NCI-H2029 treated with DMSO at 0.1 percent for 48 hours (cell line): Measurements from ENCODE around the gene ZNF189.

Experiments
- DNase-seq: peaks from one replicate; lab custom pipeline; 2025; lab: John Stamatoyannopoulos, UW

The ZNF189 gene

DNA sequence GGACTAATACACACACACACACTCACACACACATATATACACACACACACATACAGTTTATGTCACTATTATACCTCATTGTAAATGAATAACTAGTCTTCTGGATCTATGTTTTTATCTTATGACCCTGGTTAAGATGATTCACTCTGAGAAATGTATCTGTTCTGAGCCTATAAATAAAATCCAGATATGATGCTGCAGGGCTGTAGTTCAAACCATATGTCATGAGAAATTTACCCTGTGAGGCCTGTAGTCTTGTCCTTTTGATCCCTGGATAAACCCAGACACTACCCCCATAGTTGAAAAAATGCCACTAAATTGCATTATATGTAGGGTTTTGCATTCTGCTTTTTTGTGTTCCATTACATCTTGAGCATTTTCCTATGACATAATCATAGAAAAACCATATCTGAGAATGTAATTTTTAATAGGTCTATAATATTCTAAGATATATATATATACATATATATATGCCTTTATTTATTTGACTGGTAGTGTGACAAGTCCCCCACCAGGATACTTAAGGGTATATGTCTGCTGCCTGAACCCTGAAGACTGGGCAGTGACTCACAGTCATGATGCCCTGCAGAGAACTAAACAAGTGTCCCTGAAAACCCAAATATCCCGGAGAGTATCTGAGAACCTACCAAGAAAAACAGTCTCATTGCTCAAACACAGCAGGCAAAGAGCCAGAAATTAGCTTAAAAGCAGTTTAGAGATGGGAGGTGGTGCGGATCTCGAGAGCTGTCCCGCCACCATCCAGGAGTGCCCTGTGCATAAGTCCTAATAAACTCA is 55.3 kb downstream of the ZNF189 start:
- DNase-seq, result no peak

DNA sequence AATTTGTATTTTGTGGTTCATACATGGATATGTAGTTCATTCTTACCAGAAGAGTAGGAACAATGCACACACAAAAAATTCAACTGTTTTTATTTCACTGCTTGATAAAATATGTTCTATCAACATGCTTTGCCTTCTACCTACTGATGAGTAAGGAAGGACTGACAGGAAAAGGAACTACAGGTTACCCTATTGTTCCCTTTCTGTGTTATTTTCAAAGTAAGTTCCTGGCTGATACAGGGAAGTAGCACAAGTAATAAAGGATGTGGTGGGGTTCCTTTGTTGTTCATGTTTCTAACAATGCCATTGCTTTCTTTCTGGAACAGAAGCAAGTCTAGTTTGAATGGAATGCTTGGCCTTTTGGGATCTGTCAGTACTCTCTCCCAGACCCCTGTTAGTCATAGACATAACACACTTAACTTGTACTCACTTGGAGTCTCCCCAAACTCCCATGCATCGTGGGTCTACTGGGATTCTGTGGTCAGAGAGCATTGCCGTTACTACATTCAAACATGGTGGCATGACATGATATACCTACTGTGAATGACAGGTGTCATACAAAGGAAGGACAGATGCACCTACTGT is 57.1 kb downstream of the ZNF189 start:
- no peak for DNase-seq

DNA sequence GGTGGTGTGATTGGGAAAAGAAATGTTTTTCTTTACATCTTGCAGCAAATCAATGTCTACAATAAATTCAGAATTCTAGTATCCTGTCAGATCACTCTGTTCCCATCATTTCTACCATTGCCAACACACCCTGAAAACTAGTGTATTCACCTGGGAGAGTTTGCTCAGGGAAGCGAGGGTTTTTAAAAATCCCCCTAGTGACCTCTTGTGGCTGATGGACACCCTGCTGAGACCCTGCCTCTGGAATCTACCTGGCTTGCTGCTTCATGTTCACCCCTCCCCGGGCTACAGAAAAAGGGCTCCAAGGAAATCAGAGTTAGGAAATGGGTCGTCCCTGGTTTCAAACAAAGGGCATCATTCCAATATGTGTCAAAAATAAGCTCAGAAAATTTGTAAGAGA is 58.4 kb downstream of the ZNF189 start:
- DNase-seq, result no peak

DNA sequence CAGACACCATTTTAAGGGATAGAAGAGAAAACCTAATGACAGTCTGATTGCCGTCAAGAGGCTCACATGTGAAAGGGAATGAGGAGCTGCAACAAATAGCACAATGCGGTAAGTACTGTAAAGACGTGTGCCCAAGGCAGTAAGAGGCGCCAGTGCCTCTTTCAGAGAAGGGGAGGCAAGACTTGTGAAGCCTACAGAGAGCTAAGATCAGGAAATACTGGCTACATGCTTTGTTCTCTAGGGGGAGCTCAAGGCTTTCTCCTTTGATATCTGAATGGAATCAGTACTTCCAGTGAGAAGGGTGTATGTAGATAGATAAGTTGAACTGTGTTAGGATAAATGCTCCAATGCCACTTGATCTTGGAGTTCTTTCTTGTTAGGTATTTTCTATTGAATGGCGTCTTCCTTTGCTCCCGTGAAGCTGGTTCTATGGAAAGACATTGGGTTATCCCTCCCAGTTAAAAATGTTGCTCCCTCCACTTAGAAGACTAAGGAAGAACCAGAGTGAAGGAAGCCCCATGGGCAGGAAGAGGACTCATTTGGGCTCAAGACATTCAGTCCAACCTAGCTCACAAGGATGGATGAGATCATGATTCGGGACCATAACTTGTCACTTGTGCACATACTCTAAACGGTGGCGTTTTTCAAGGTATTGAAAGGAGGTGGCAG is 60.4 kb downstream of the ZNF189 start:
- peak; percentile 69 for DNase-seq
